ENCODE data around the gene ADAMTS2. TPM values are rescaled to one million over a fixed set of nuclear protein-coding genes. Genes with fewer than 3 reads are reported as not detected.

ADAMTS2 gene
- total RNA-seq, 4 donors from 2014 or later, result 6.0 to 20.9 (median 13.5) TPM

DNA sequence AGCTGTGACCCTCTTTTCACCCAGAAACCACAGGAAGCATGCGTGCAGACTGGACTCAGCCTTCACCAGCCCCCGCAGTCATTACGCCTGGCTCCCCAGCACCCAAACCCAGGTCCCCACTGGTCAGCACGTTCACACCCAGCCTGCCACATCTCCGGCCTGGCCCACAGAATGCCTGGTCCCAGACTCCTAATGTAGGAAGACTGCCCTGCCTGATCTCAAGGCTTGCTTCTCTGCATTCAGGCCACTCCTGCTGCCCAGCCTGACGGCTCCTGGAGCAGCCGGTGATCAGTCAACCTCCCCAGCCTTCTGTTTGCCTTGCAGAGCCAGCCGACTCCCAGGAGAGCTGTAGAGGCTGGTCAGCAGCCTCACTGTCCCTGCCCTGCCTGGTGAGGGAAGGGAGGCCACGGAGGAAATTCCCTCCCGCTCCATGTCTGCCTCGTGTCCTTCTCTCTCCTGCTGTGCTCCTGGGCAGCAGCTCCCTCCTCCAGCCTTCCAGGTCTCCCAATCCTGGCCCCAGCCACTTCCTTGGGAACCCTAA lies 25.4 kb downstream of the ADAMTS2 start:
- intact Hi-C loops (cut with DNase I; ENCODE audit: low total_unique reads), result no loop called here
- in situ Hi-C loops (cut with MboI; ENCODE audit: low pct_ligation_motif_present in 1 of 4, low pct_unique_long_range_greater_than_20kb in 1 of 4, low sequenced_read_pairs in 3 of 4), result no loop called here
- no peaks in the 10 kb centered on the region for H3K27me3 ChIP-seq
- H3K4me3 ChIP-seq, result no peak overlapping the region
- no peak for TF ChIP-seq POLR2AphosphoS5 (IDR thresholded peaks at IDR 0.05)
- no peak for TF ChIP-seq POLR2A (IDR thresholded peaks at IDR 0.05)
- no peak for TF ChIP-seq EP300 (IDR thresholded peaks at IDR 0.05; ENCODE audit: low read depth)
- no peak for TF ChIP-seq CTCF (IDR thresholded peaks at IDR 0.05)
- H3K4me1 ChIP-seq, result peaks cover 0 to under 1% (median under 1%) of the 10 kb centered on the region in 4 donors
- WGBS, 2 donors (ENCODE audit: low coverage in 1 of 2), result 44% methylated on average over 11 of the region's 11 CpGs; no CpG with 5 or more reads in 1 of the 2 donors
- no peaks in the 10 kb centered on the region for H3K9me3 ChIP-seq
- no peak for DNase-seq
- no peak overlapping the region for H3K27ac ChIP-seq
- no peaks in the 10 kb centered on the region for H3K36me3 ChIP-seq

- WGBS, 2 donors (ENCODE audit: low coverage in 1 of 2), result 72 to 84% methylated on average over 2 to 8 of the region's 8 CpGs
- in situ Hi-C loops (cut with MboI; ENCODE audit: low pct_ligation_motif_present in 1 of 4, low pct_unique_long_range_greater_than_20kb in 1 of 4, low sequenced_read_pairs in 3 of 4), result no loop called here
- Histone ChIP-seq H3K4me1 (peaks cover 0 to 6% (median 4%) of the 10 kb centered on the region in 4 donors), H3K4me3 (no peak overlapping the region), H3K27me3 (no peaks in the 10 kb centered on the region), H3K36me3 (no peaks in the 10 kb centered on the region), H3K27ac (no peak overlapping the region), H3K9me3 (no peaks in the 10 kb centered on the region)
- intact Hi-C loops (cut with DNase I; ENCODE audit: low total_unique reads), result no loop called here
- TF ChIP-seq EP300 (IDR thresholded peaks at IDR 0.05; ENCODE audit: low read depth) (no peak), CTCF (IDR thresholded peaks at IDR 0.05) (no peak), POLR2AphosphoS5 (IDR thresholded peaks at IDR 0.05) (no peak)
- no peak for DNase-seq
These were observed 26.1 kb downstream of the ADAMTS2 start for GRCh38 chr5:179319123-179319522.

DNA sequence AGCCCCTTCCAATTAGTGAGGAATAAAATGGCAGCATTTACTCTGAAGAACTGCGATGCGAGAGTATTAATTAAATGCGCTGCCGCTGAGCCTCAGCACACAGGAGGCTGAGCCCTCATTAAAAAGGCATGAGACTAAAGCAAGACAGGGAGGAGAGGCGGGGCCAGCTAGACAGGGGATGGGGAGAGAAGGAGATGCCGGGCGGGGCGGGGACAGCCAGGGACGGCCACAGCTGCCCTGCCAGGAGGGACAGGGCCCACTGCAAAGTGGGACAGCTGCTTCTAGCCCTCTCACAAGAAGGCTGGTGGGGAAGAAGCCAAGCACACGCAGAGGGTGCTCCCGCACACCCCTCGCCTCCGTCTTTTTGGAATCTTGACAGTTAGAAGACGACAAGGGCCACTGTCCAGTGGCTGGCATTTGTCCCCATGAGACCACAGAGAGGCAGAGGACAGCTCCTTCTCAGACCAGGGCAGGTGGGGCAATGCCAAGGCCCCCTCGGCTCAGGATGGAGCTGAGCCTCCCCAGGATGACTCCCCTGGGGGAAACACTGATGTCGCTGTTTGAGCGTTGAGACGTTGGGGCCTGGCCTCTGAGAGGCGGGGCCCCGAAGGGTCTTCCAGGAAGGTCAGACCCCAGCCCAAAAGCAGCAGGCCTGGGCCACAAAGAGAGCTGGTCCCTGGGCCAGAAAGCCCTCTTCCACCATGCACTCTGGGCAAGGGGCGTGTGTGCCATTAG lies 26.9 kb downstream of the ADAMTS2 start:
- TF ChIP-seq EP300 (IDR thresholded peaks at IDR 0.05; ENCODE audit: low read depth) (no peak), POLR2A (IDR thresholded peaks at IDR 0.05) (no peak), CTCF (IDR thresholded peaks at IDR 0.05) (no peak), POLR2AphosphoS5 (IDR thresholded peaks at IDR 0.05) (no peak)
- H3K27me3 ChIP-seq, result no peaks in the 10 kb centered on the region
- no peak overlapping the region for H3K27ac ChIP-seq
- in situ Hi-C loops (cut with MboI; ENCODE audit: low pct_ligation_motif_present in 1 of 4, low pct_unique_long_range_greater_than_20kb in 1 of 4, low sequenced_read_pairs in 3 of 4), result no loop called here
- 47 to 66% methylated on average over 6 to 21 of the region's 21 CpGs for WGBS, 2 donors (ENCODE audit: low coverage in 1 of 2)
- no peak for DNase-seq
- H3K36me3 ChIP-seq, result no peaks in the 10 kb centered on the region
- H3K4me3 ChIP-seq, result no peak overlapping the region
- H3K9me3 ChIP-seq, result no peaks in the 10 kb centered on the region
- peaks cover 0 to 6% (median 4%) of the 10 kb centered on the region in 4 donors for H3K4me1 ChIP-seq
- intact Hi-C loops (cut with DNase I; ENCODE audit: low total_unique reads), result no loop called here

DNA sequence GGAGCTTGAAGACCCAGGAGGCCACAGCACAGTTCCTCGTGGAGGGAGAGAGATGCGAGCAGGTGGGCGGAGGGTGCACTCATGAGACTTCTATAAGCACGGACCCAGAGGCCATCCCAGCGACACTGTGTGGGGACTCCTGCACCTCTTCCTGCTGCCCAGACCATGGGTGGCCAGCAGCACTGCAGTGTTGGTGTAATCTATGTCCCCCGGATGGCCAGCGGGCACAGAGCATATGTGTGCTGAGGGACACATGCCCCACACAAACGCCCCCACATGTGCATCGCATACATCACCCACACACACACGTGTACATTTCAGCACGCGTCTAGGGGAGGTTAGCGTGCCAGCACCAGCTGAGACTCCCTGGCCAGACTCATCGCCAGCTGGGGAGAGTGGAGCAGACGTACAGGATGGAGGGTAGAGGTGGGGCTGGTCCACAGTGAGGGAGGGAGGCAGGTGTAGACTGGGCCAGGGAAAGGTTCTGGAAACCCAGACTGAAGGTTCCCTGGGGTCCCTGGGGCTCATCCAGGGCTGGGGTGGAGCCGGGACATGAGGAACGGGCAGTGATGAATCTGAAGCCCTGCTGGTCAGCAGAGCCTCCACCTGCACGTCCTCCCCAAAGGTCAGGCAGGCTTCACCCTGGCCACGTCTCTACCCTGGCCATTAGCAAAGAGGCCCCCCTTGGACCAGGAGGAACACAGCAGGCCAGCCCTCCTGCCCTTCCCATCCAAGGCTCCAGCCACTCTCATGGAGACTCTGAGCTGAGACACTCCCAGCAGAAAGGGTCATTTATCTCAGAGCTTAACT lies 27.6 kb downstream of the ADAMTS2 start:
- no peak overlapping the region for H3K27ac ChIP-seq
- no peak overlapping the region for H3K4me3 ChIP-seq
- intact Hi-C loops (cut with DNase I; ENCODE audit: low total_unique reads), result no loop called here
- TF ChIP-seq CTCF (IDR thresholded peaks at IDR 0.05) (no peak), EP300 (IDR thresholded peaks at IDR 0.05; ENCODE audit: low read depth) (no peak), POLR2A (IDR thresholded peaks at IDR 0.05) (no peak), POLR2AphosphoS5 (IDR thresholded peaks at IDR 0.05) (no peak)
- no peaks in the 10 kb centered on the region for H3K9me3 ChIP-seq
- no peak for DNase-seq
- WGBS, 2 donors (ENCODE audit: low coverage in 1 of 2), result 83% methylated on average over 19 of the region's 19 CpGs; no CpG with 5 or more reads in 1 of the 2 donors
- no peaks in the 10 kb centered on the region for H3K27me3 ChIP-seq
- in situ Hi-C loops (cut with MboI; ENCODE audit: low pct_ligation_motif_present in 1 of 4, low pct_unique_long_range_greater_than_20kb in 1 of 4, low sequenced_read_pairs in 3 of 4), result no loop called here
- H3K36me3 ChIP-seq, result no peaks in the 10 kb centered on the region
- peaks cover 0 to 6% (median 4%) of the 10 kb centered on the region in 4 donors for H3K4me1 ChIP-seq

All from transverse colon (tissue), 4 donors.